Heart left ventricle (tissue), 16 donors: ENCODE results near the gene JUP. TPM values are rescaled to one million over a fixed set of nuclear protein-coding genes. Genes with fewer than 3 reads are reported as not detected.

Experiments used
- ATAC-seq, 4 donors: fragments of 200-7000 bp; cut with Tn5 transposase; one replicate each; pipeline ENCODE4 v1.9.1; 2020 to 2022; ENCODE audit warnings: moderate library complexity in 4 of 4, mild to moderate bottlenecking in 3 of 4, moderate number of reproducible peaks in 1 of 4
- DNase-seq, 5 donors: peaks; one replicate each; pipeline ENCODE4 v3.0.0-alpha.2; 2020
- H3K27ac ChIP-seq, 12 donors: fragments of 200-600 bp; sonication (generic) in 4 of 12; one replicate each; pipeline versions ENCODE4 v1.5.0 to v1.8.0; 2016 to 2022; ENCODE audit warnings: mild to moderate bottlenecking in 2 of 12
- H3K27me3 ChIP-seq, 9 donors: fragments of 200-600 bp; sonication (generic) in 2 of 9; one replicate each; pipeline versions ENCODE4 v1.5.1 to v1.8.0; 2016 to 2022; ENCODE audit warnings: mild to moderate bottlenecking in 3 of 9
- H3K36me3 ChIP-seq, 9 donors: fragments of 200-600 bp; sonication (generic) in 2 of 9; one replicate each; pipeline versions ENCODE4 v1.5.0 to v1.8.0; 2018 to 2022; ENCODE audit warnings: mild to moderate bottlenecking in 2 of 9
- H3K4me1 ChIP-seq, 12 donors: fragments of 200-600 bp; sonication (generic) in 4 of 12; one replicate each; pipeline versions ENCODE4 v1.5.0 to v1.8.0; 2016 to 2022; ENCODE audit warnings: mild to moderate bottlenecking in 3 of 12
- H3K4me3 ChIP-seq, 12 donors: fragments of 200-600 bp; sonication (generic) in 4 of 12; one replicate each; pipeline versions ENCODE4 v1.5.0 to v1.8.0; 2017 to 2022; ENCODE audit warnings: mild to moderate bottlenecking in 9 of 12, moderate library complexity in 4 of 12
- H3K9me3 ChIP-seq, 12 donors: fragments of 200-600 bp; sonication (generic) in 4 of 12; one replicate each; pipeline versions ENCODE4 v1.5.0 to v1.8.0; 2016 to 2022; ENCODE audit warnings: mild to moderate bottlenecking in 1 of 12
- POLR2A ChIP-seq, 2 donors: fragments of 450-650 bp; IDR thresholded peaks; one replicate each; pipeline ENCODE4 v1.6.1; 2017; ENCODE audit warnings: antibody characterized with exemption in 2 of 2, mild to moderate bottlenecking in 2 of 2, moderate library complexity in 2 of 2
- WGBS, 4 donors: extraction: QIAGEN DNeasy Blood & Tissue Kit in 2 of 4; methylation state at CpG; one replicate each; pipeline versions ENCODE4 v1.1.5 to v1.1.7; 2013 to 2018; 5-methylcytosine and 5-hydroxymethylcytosine counted together
- intact Hi-C, 10 donors: fragments of 100-400 bp; cut with DNase I; formaldehyde crosslinking; loops; one replicate each; pipeline versions ENCODE4 v1.11.1 to v1.14.2; 2022
- polyA plus RNA-seq, 2 donors: library from polyadenylated mRNA; stranded (reverse); fragments of 200-250 nt; gene quantifications; one replicate each; pipeline ENCODE4 v1.2.3, GENCODE V29; 2013
- total RNA-seq, 9 donors: library from RNA; depleted of rRNA in 2 of 9; stranded (reverse); fragments of >200 nt in 2 of 9; fragmentation: NEBNext Ultra II Directional in 3 of 9; extraction: Animal tissue kit (Norgen Biotek cat#: 25700) in 3 of 9; gene quantifications; one replicate each; pipeline versions ENCODE4 v1.1.0 to v1.2.4, GENCODE V29; 2016 to 2023
- TF ChIP-seq, protein P1 (sequence below), 12 donors: fragments of 200-600 bp; sonication (generic) in 4 of 12; IDR thresholded peaks; one replicate each; pipeline versions ENCODE4 v1.5.0 to v1.8.0; 2018 to 2022; ENCODE audit warnings: antibody characterized with exemption in 12 of 12, mild to moderate bottlenecking in 5 of 12
- donor health status: ischemic (EF 13 %, LVEDD 7.1; RV severe dilation, severe dysfunction).
- donor health status: healthy with polysubstance abuse.
- donor health status: DM: no; HTN: yes; CAD: no.
- donor health status: DM: no; HTN: no; CAD: no.
- donor health status: ischemic (EF 25% LVEDD 6.9; RV normal size, moderate dysfunction).
- donor health status: ischemic (EF 25% LVEDD 5.7; RV mildly dilated, moderate dysfunction).
- donor health status: healthy.
- donor health status: DM: yes; HTN: yes; CAD: no.
- donor health status: ischemic (EF 35%, LVEDD 5.7; RV mildly dilated, moderate dysfunction).
- donor health status: nonischemic (EF 11% LVEDD 7.7; RV severe dilation, severe dysfunction).
- donor health status: DM: yes; HTN: yes; CAD: no.
- donor health status: PGD.
- donor health status: ischemic (EF 29% LVEDD 5.4; RV normal size, mild dysfunction).
- donor health status: nonischemic (EF 23%, LVEDD 6.1; RV moderate dilation, normal function).

Gene JUP
- total and polyA plus RNA-seq, 11 donors = 94.6 to 503 (median 159) TPM

DNA sequence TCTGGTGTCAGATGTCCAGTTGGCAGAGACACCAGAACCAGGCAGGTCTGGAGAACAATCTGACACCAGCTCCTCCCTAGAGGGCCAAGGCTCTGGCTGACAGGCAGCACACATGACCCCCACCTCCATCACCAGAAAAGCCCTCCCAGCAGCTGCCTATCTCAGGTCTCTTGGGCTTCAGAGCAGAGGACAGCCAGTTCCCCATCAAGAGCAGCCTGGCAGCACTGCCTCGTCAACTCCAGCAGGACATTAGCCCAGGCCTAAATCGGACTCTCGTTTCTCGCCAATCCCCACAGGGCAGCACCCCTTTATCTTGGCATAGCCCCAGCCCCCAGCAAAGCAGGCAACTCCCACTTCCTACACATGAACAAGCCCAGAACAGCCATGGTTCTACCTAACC is 4.4 kb downstream of the JUP start:
- intact Hi-C loops = no loop called here
- ATAC-seq = peak; percentile 40 to 63 (median 52)
- DNase-seq = peak; percentile 71 to 92 (median 80)
- Histone ChIP-seq H3K27me3 (no peaks in the 10 kb centered on the region), H3K36me3 (no peaks in the 10 kb centered on the region), H3K4me1 (peaks cover 36 to 93% (median 79%) of the 10 kb centered on the region in 12 donors), H3K9me3 (no peaks in the 10 kb centered on the region), H3K4me3 (peak overlapping the region in 7 of 12 donors; percentile 2 to 84 (median 19)), H3K27ac (peak overlapping the region; percentile 83 to 97 (median 95))
- WGBS, 4 donors = 8 to 33% (median 10%) methylated on average over 3 to 4 of the region's 4 CpGs
- TF ChIP-seq, protein P1, sequence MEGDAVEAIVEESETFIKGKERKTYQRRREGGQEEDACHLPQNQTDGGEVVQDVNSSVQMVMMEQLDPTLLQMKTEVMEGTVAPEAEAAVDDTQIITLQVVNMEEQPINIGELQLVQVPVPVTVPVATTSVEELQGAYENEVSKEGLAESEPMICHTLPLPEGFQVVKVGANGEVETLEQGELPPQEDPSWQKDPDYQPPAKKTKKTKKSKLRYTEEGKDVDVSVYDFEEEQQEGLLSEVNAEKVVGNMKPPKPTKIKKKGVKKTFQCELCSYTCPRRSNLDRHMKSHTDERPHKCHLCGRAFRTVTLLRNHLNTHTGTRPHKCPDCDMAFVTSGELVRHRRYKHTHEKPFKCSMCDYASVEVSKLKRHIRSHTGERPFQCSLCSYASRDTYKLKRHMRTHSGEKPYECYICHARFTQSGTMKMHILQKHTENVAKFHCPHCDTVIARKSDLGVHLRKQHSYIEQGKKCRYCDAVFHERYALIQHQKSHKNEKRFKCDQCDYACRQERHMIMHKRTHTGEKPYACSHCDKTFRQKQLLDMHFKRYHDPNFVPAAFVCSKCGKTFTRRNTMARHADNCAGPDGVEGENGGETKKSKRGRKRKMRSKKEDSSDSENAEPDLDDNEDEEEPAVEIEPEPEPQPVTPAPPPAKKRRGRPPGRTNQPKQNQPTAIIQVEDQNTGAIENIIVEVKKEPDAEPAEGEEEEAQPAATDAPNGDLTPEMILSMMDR (IDR thresholded peaks at IDR 0.05) = no peak
- no peak for TF ChIP-seq POLR2A (IDR thresholded peaks at IDR 0.05)

DNA sequence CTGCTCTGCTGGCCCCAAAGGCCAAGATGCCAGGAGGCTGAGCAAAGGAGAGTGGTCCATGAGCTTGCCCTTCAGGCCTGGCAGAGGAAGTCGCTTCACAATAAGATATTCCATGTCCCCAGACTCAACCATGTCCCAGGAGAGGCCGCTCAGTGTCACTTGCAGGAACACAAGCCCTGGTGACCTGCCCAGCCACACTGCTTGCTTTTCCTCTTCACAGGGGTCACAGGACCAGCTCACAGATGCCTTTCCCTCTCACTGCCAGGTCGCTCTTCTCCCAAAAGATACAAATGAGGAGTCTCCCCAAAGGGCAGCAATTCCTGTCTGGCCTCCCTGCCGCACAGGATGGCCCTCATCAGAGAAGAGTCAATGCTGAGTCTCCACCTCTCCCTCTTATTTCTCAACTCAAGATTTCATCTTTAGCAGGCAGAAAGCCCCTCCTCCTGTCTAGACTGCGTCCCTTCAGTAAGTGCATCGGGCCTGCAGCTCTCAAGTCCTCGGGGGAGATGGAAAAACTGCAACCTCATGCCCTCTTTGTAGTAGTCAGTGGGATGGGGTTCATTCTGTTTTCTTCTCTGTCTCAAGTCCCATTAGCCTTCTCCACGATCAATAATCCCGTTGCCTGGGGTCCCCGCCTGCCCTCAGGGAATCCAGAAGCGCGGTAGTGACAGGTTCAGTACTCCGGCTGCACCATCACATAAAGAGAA is 5.0 kb downstream of the JUP start:
- intact Hi-C loops = no loop called here
- H3K27ac ChIP-seq = peak overlapping the region; percentile 83 to 97 (median 95)
- H3K36me3 ChIP-seq = peaks cover 0 to under 1% (median 0%) of the 10 kb centered on the region in 9 donors
- DNase-seq = peak in 3 of 5 donors; percentile 50 to 77 (median 57)
- H3K4me3 ChIP-seq = peak overlapping the region in 6 of 12 donors; percentile 2 to 84 (median 18)
- no peak for ATAC-seq
- H3K4me1 ChIP-seq = peaks cover 39 to 99% (median 85%) of the 10 kb centered on the region in 12 donors
- H3K27me3 ChIP-seq = no peaks in the 10 kb centered on the region
- no peaks in the 10 kb centered on the region for H3K9me3 ChIP-seq
- WGBS, 4 donors = 35 to 42% (median 39%) methylated on average over 13 of the region's 13 CpGs
- TF ChIP-seq POLR2A (IDR thresholded peaks at IDR 0.05) = no peak
- TF ChIP-seq, protein P1 (IDR thresholded peaks at IDR 0.05) = no peak

DNA sequence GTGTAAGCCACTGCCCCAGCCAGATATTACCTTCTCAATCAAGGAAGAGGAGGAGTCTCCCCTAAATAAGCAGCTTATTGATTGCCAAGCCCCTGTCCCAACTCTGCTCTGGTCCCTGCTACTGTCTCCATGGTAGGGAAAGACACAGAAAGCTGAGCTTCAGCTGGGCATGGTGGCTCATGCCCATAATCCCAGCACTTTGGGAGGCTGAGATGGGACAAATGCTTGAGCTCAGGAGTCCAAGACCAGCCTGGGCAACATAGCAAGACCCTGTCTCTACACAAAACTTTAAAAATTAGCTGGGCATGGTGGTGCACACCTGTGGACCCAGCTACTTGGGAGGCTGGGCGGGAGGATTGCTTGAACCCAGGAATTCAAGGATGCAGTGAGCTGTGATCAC is 6.6 kb downstream of the JUP start:
- no peak for TF ChIP-seq POLR2A (IDR thresholded peaks at IDR 0.05)
- TF ChIP-seq, protein P1 (IDR thresholded peaks at IDR 0.05) = no peak
- peaks cover 0 to 7% (median 0%) of the 10 kb centered on the region in 9 donors for H3K36me3 ChIP-seq
- no peak for ATAC-seq
- no peaks in the 10 kb centered on the region for H3K27me3 ChIP-seq
- H3K27ac ChIP-seq = peak overlapping the region in 11 of 12 donors; percentile 30 to 97 (median 96)
- peaks cover 49 to 100% (median 94%) of the 10 kb centered on the region in 12 donors for H3K4me1 ChIP-seq
- H3K4me3 ChIP-seq = no peak overlapping the region
- 93 to 100% (median 97%) methylated on average over 1 of the region's 1 CpG for WGBS, 4 donors
- no peak for DNase-seq
- intact Hi-C loops = loop anchor here in 2 of 10 donors (5.0 to 10.0 kb wide), 2 partner anchors 85 to 88 kb away; no protein-coding TSS in a partner anchor
- no peaks in the 10 kb centered on the region for H3K9me3 ChIP-seq

DNA sequence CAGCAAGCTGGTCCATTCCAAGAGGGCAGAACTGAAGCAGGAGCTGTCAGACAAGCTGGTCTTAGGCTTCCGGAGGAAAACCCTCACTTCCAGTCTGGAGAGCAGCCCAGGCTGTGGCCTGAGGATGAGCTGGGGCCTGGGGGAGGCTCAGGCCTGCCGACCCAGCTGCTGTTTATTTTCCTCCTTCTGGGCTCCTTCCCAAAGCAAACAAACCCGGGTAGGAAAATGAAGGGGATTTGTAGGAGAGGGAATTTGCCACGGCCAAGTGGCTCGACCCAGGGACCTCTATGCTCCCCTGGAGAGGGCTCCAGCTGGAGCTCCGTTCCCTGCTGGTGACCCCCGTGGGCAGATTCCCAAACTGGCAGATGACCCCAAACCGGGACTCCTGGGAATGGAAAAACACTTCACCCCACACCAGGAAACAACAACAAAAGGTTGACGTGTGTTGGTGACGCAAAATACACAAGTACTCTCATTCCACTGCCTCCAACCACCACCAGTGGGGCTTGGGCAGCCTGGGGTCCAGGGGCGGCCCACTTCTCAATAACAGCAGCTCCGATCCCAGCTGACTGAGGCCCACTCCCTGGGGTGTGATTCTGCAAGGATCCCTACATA is 8.8 kb downstream of the JUP start:
- H3K27me3 ChIP-seq = no peaks in the 10 kb centered on the region
- peak; percentile 27 to 64 (median 50) for ATAC-seq
- intact Hi-C loops = loop anchor here in 3 of 10 donors (2.0 to 10.0 kb wide), 3 partner anchors 23 to 85 kb away; no protein-coding TSS in a partner anchor
- WGBS, 4 donors = 3 to 15% (median 9%) methylated on average over 11 to 12 of the region's 12 CpGs
- H3K36me3 ChIP-seq = peaks cover 0 to 13% (median 2%) of the 10 kb centered on the region in 9 donors
- H3K27ac ChIP-seq = peak overlapping the region; percentile 83 to 97 (median 95)
- TF ChIP-seq, protein P1 (IDR thresholded peaks at IDR 0.05) = peak in 3 of 12 donors; percentile 8 to 13 (median 10)
- TF ChIP-seq POLR2A (IDR thresholded peaks at IDR 0.05) = peak in 1 of 2 donors; percentile 59
- H3K4me1 ChIP-seq = peaks cover 44 to 100% (median 96%) of the 10 kb centered on the region in 12 donors
- no peaks in the 10 kb centered on the region for H3K9me3 ChIP-seq
- H3K4me3 ChIP-seq = peak overlapping the region in 3 of 12 donors; percentile 5 to 22 (median 12)
- peak; percentile 88 to 91 (median 89) for DNase-seq
